ENCODE measurements around the gene EIF3I. TPM values are rescaled to one million over a fixed set of nuclear protein-coding genes. Genes with fewer than 3 reads are reported as not detected.

The EIF3I gene
- total and polyA plus RNA-seq, 2 of the 13 experiments (the other 11 are each of a cell fraction or from before 2014, with no cell fraction given) = 210 to 223 TPM

- TF ChIP-seq, protein P1, sequence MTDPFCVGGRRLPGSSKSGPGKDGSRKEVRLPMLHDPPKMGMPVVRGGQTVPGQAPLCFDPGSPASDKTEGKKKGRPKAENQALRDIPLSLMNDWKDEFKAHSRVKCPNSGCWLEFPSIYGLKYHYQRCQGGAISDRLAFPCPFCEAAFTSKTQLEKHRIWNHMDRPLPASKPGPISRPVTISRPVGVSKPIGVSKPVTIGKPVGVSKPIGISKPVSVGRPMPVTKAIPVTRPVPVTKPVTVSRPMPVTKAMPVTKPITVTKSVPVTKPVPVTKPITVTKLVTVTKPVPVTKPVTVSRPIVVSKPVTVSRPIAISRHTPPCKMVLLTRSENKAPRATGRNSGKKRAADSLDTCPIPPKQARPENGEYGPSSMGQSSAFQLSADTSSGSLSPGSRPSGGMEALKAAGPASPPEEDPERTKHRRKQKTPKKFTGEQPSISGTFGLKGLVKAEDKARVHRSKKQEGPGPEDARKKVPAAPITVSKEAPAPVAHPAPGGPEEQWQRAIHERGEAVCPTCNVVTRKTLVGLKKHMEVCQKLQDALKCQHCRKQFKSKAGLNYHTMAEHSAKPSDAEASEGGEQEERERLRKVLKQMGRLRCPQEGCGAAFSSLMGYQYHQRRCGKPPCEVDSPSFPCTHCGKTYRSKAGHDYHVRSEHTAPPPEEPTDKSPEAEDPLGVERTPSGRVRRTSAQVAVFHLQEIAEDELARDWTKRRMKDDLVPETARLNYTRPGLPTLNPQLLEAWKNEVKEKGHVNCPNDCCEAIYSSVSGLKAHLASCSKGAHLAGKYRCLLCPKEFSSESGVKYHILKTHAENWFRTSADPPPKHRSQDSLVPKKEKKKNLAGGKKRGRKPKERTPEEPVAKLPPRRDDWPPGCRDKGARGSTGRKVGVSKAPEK (CRISPR knock-in tag; IDR thresholded peaks at IDR 0.05; ENCODE audit: borderline replicate concordance) = no peak
- TF ChIP-seq IKZF5 (CRISPR knock-in tag; IDR thresholded peaks at IDR 0.05) = peak; percentile 49; the same call in 1 of the 2 replicates
- peak; percentile 34; the same call in 1 of the 2 replicates for TF ChIP-seq KDM3A (CRISPR knock-in tag; IDR thresholded peaks at IDR 0.05; ENCODE audit: low read depth)
- TF ChIP-seq ELF3 (CRISPR knock-in tag; IDR thresholded peaks at IDR 0.05) = no peak
- no peak for TF ChIP-seq GMEB2 (CRISPR knock-in tag; IDR thresholded peaks at IDR 0.05; ENCODE audit: low read depth)
- TF ChIP-seq ZNF615 (CRISPR knock-in tag; IDR thresholded peaks at IDR 0.05; ENCODE audit: borderline replicate concordance) = no peak
- no peak for TF ChIP-seq DNMT3B (CRISPR knock-in tag; conservative IDR thresholded peaks at IDR 0.05)
- no peak for TF ChIP-seq CENPT (CRISPR knock-in tag; IDR thresholded peaks at IDR 0.05; ENCODE audit: low read depth)
- no peak for TF ChIP-seq RFXAP (CRISPR knock-in tag; IDR thresholded peaks at IDR 0.05; ENCODE audit: borderline replicate concordance)
- TF ChIP-seq ZNF367 (CRISPR knock-in tag; IDR thresholded peaks at IDR 0.05; ENCODE audit: borderline replicate concordance) = no peak
- TF ChIP-seq, protein P2, sequence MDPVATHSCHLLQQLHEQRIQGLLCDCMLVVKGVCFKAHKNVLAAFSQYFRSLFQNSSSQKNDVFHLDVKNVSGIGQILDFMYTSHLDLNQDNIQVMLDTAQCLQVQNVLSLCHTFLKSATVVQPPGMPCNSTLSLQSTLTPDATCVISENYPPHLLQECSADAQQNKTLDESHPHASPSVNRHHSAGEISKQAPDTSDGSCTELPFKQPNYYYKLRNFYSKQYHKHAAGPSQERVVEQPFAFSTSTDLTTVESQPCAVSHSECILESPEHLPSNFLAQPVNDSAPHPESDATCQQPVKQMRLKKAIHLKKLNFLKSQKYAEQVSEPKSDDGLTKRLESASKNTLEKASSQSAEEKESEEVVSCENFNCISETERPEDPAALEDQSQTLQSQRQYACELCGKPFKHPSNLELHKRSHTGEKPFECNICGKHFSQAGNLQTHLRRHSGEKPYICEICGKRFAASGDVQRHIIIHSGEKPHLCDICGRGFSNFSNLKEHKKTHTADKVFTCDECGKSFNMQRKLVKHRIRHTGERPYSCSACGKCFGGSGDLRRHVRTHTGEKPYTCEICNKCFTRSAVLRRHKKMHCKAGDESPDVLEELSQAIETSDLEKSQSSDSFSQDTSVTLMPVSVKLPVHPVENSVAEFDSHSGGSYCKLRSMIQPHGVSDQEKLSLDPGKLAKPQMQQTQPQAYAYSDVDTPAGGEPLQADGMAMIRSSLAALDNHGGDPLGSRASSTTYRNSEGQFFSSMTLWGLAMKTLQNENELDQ (CRISPR knock-in tag; IDR thresholded peaks at IDR 0.05; ENCODE audit: borderline replicate concordance) = no peak
- TF ChIP-seq, protein P3, sequence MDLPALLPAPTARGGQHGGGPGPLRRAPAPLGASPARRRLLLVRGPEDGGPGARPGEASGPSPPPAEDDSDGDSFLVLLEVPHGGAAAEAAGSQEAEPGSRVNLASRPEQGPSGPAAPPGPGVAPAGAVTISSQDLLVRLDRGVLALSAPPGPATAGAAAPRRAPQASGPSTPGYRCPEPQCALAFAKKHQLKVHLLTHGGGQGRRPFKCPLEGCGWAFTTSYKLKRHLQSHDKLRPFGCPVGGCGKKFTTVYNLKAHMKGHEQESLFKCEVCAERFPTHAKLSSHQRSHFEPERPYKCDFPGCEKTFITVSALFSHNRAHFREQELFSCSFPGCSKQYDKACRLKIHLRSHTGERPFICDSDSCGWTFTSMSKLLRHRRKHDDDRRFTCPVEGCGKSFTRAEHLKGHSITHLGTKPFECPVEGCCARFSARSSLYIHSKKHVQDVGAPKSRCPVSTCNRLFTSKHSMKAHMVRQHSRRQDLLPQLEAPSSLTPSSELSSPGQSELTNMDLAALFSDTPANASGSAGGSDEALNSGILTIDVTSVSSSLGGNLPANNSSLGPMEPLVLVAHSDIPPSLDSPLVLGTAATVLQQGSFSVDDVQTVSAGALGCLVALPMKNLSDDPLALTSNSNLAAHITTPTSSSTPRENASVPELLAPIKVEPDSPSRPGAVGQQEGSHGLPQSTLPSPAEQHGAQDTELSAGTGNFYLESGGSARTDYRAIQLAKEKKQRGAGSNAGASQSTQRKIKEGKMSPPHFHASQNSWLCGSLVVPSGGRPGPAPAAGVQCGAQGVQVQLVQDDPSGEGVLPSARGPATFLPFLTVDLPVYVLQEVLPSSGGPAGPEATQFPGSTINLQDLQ (CRISPR knock-in tag; IDR thresholded peaks at IDR 0.05) = no peak
- no peak for TF ChIP-seq ZBTB7B (CRISPR knock-in tag; IDR thresholded peaks at IDR 0.05)
- TF ChIP-seq SALL1 (CRISPR knock-in tag; IDR thresholded peaks at IDR 0.05) = peak; percentile 64
- TF ChIP-seq ADNP (CRISPR knock-in tag; IDR thresholded peaks at IDR 0.05) = no peak
- no peak for TF ChIP-seq SP140L (CRISPR knock-in tag; IDR thresholded peaks at IDR 0.05; ENCODE audit: borderline replicate concordance)
- no peak for TF ChIP-seq ZFP1 (CRISPR knock-in tag; IDR thresholded peaks at IDR 0.05)
- no peak for TF ChIP-seq ATF3 (CRISPR knock-in tag; IDR thresholded peaks at IDR 0.05)
- TF ChIP-seq RFXANK (CRISPR knock-in tag; IDR thresholded peaks at IDR 0.05) = no peak
Measured at GRCh38 chr1:32221980-32222755, at the start of gene EIF3I, which contains the start of gene TMEM234 (continued).

Measured in HepG2 (cell line).